Trophoblast cell (in vitro differentiated cells and primary cell): ENCODE data around the gene TMEM256.

Source experiments
- DNase-seq, 2 donors: peaks; one replicate each; pipeline ENCODE4 v3.0.0-alpha.2; 2016
- H2AFZ ChIP-seq: 2 replicates; pipeline ENCODE4 v1.6.1; 2013; ENCODE audit warnings: low read length, moderate library complexity, mild to moderate bottlenecking; ENCODE audit not compliant: insufficient read depth, poor library complexity
- H2AK5ac ChIP-seq: 2 replicates; pipeline ENCODE4 v1.6.1; 2013; ENCODE audit warnings: mild to moderate bottlenecking, low read length
- H2BK120ac ChIP-seq: 2 replicates; pipeline ENCODE4 v1.6.1; 2013; ENCODE audit warnings: low read length, mild to moderate bottlenecking, moderate library complexity; ENCODE audit not compliant: insufficient read depth, poor library complexity
- H2BK12ac ChIP-seq: 2 replicates; pipeline ENCODE4 v1.6.1; 2013; ENCODE audit warnings: mild to moderate bottlenecking, low read length, moderate library complexity
- H2BK5ac ChIP-seq: 2 replicates; pipeline ENCODE4 v1.6.1; 2013; ENCODE audit warnings: low read length, low read depth, moderate library complexity, mild to moderate bottlenecking; ENCODE audit not compliant: poor library complexity
- H3K14ac ChIP-seq: 2 replicates; pipeline ENCODE4 v1.6.1; 2013; ENCODE audit warnings: mild to moderate bottlenecking, low read length
- H3K18ac ChIP-seq: 2 replicates; pipeline ENCODE4 v1.6.1; 2013; ENCODE audit warnings: mild to moderate bottlenecking, low read length
- H3K23ac ChIP-seq: 2 replicates; pipeline ENCODE4 v1.6.1; 2013; ENCODE audit warnings: low read length
- H3K27ac ChIP-seq: 2 replicates; pipeline ENCODE4 v1.5.1; 2013; ENCODE audit warnings: low read depth, mild to moderate bottlenecking, inconsistent platforms, low read length, moderate library complexity
- H3K27me3 ChIP-seq: 2 replicates; pipeline ENCODE4 v1.6.1; 2013; ENCODE audit warnings: inconsistent platforms, mild to moderate bottlenecking, low read length, moderate library complexity; ENCODE audit not compliant: insufficient read depth
- H3K36me3 ChIP-seq, 2 experiments: 1 replicate in 1 of 2; 2 replicates in 1 of 2; pipeline ENCODE4 v1.6.1; 2013; ENCODE audit warnings: low read length in 2 of 2, mild to moderate bottlenecking in 2 of 2, moderate library complexity in 1 of 2; ENCODE audit not compliant: insufficient read depth in 2 of 2, control insufficient read depth in 1 of 2
- H3K4ac ChIP-seq: 2 replicates; pipeline ENCODE4 v1.6.1; 2013; ENCODE audit warnings: low read depth, mild to moderate bottlenecking, low read length, moderate library complexity
- H3K4me1 ChIP-seq, 2 experiments: 1 replicate in 1 of 2; 2 replicates in 1 of 2; pipeline ENCODE4 v1.6.1; 2013; ENCODE audit warnings: low read length in 2 of 2, mild to moderate bottlenecking in 2 of 2, moderate library complexity in 1 of 2; ENCODE audit not compliant: insufficient read depth in 2 of 2, control insufficient read depth in 1 of 2
- H3K4me2 ChIP-seq: 2 replicates; pipeline ENCODE4 v1.6.1; 2013; ENCODE audit warnings: inconsistent platforms, mild to moderate bottlenecking, low read length, moderate library complexity
- H3K4me3 ChIP-seq: 2 replicates; pipeline ENCODE4 v1.5.1; 2013; ENCODE audit warnings: mild to moderate bottlenecking, low read depth, low read length, inconsistent platforms
- H3K79me1 ChIP-seq: one replicate; pipeline ENCODE4 v1.6.1; 2013; ENCODE audit warnings: low read length
- H3K79me2 ChIP-seq: 2 replicates; pipeline ENCODE4 v1.6.1; 2013; ENCODE audit warnings: low read length, mild to moderate bottlenecking; ENCODE audit not compliant: control insufficient read depth, insufficient read depth, poor library complexity
- H3K9ac ChIP-seq: 2 replicates; pipeline ENCODE4 v1.6.1; 2013; ENCODE audit warnings: mild to moderate bottlenecking, low read length
- H3K9me3 ChIP-seq: 2 replicates; pipeline ENCODE4 v1.6.1; 2013; ENCODE audit warnings: low read depth, mild to moderate bottlenecking, control low read depth, inconsistent platforms, low read length; ENCODE audit not compliant: insufficient read depth
- H4K12ac ChIP-seq: 2 replicates; pipeline ENCODE4 v1.6.1; 2013; ENCODE audit warnings: low read depth, mild to moderate bottlenecking, low read length, moderate library complexity
- H4K8ac ChIP-seq: 2 replicates; pipeline ENCODE4 v1.6.1; 2013; ENCODE audit warnings: low read depth, mild to moderate bottlenecking, low read length, moderate library complexity
- H4K91ac ChIP-seq: one replicate; pipeline ENCODE4 v1.6.1; 2013; ENCODE audit warnings: low read depth, mild to moderate bottlenecking, low read length, moderate library complexity
- WGBS: extraction: QIAGEN DNeasy Blood & Tissue Kit; methylation state at CpG from one replicate; pipeline ENCODE4 v1.1.7; 2013; ENCODE audit warnings: missing lambda C conversion rate; ENCODE audit not compliant: insufficient read length, insufficient coverage; ENCODE audit errors: extremely low coverage; 5-methylcytosine and 5-hydroxymethylcytosine counted together

The TMEM256 gene

GRCh38 chr17:7389924-7390910, 13.7 kb downstream of the TMEM256 start:
- Histone ChIP-seq H3K79me2 (peaks cover 12% of the 10 kb centered on the region), H2BK5ac (no peak overlapping the region), H2BK12ac (no peak overlapping the region), H3K9me3 (no peaks in the 10 kb centered on the region), H3K27me3 (no peaks in the 10 kb centered on the region), H3K79me1 (peaks cover 17% of the 10 kb centered on the region), H4K91ac (no peak overlapping the region), H4K8ac (no peak overlapping the region), H3K4ac (no peak overlapping the region), H3K4me1 (peaks cover 11 to 12% of the 10 kb centered on the region in 2 experiments), H3K4me2 (no peak overlapping the region), H3K18ac (no peak overlapping the region), H2AFZ (no peak overlapping the region), H4K12ac (no peak overlapping the region), H3K14ac (no peak overlapping the region), H3K23ac (no peak overlapping the region), H3K4me3 (no peak overlapping the region), H3K36me3 (peaks cover 52 to 56% of the 10 kb centered on the region in 2 experiments), H2BK120ac (no peak overlapping the region), H3K9ac (no peak overlapping the region), H3K27ac (no peak overlapping the region), H2AK5ac (no peak overlapping the region)
- WGBS: no CpG with 5 or more reads among the region's 19 CpGs
- no peak for DNase-seq

- H3K14ac ChIP-seq: no peak overlapping the region
- no peak overlapping the region for H2AFZ ChIP-seq
- no peak overlapping the region for H3K4me2 ChIP-seq
- no peak overlapping the region for H2BK12ac ChIP-seq
- H3K36me3 ChIP-seq: peaks cover 56 to 58% of the 10 kb centered on the region in 2 experiments
- no peak overlapping the region for H3K4ac ChIP-seq
- H3K9ac ChIP-seq: no peak overlapping the region
- H3K23ac ChIP-seq: no peak overlapping the region
- no peak overlapping the region for H2AK5ac ChIP-seq
- no peaks in the 10 kb centered on the region for H3K27me3 ChIP-seq
- H4K8ac ChIP-seq: no peak overlapping the region
- no peak overlapping the region for H3K4me3 ChIP-seq
- peaks cover 12 to 15% of the 10 kb centered on the region in 2 experiments for H3K4me1 ChIP-seq
- H3K79me2 ChIP-seq: peaks cover 5% of the 10 kb centered on the region
- peaks cover 6% of the 10 kb centered on the region for H3K79me1 ChIP-seq
- no peak overlapping the region for H2BK5ac ChIP-seq
- H3K9me3 ChIP-seq: no peaks in the 10 kb centered on the region
- DNase-seq: no peak
- H3K27ac ChIP-seq: no peak overlapping the region
- no peak overlapping the region for H2BK120ac ChIP-seq
- H3K18ac ChIP-seq: no peak overlapping the region
- no CpG with 5 or more reads among the region's 10 CpGs for WGBS
- H4K91ac ChIP-seq: no peak overlapping the region
- H4K12ac ChIP-seq: no peak overlapping the region
These were observed 15.0 kb downstream of the TMEM256 start for GRCh38 chr17:7388856-7389255.

- H3K18ac ChIP-seq: no peak overlapping the region
- no peak for DNase-seq
- H3K4me2 ChIP-seq: peak overlapping the region; percentile 66
- no peak overlapping the region for H3K9ac ChIP-seq
- H3K23ac ChIP-seq: no peak overlapping the region
- no peak overlapping the region for H4K12ac ChIP-seq
- H2BK12ac ChIP-seq: no peak overlapping the region
- H4K91ac ChIP-seq: no peak overlapping the region
- no peak overlapping the region for H3K14ac ChIP-seq
- H3K79me1 ChIP-seq: peaks cover 7% of the 10 kb centered on the region
- H3K4me1 ChIP-seq: peaks cover 24 to 25% of the 10 kb centered on the region in 2 experiments
- no peak overlapping the region for H4K8ac ChIP-seq
- H3K36me3 ChIP-seq: peaks cover 30 to 39% of the 10 kb centered on the region in 2 experiments
- H3K79me2 ChIP-seq: no peaks in the 10 kb centered on the region
- H2BK120ac ChIP-seq: no peak overlapping the region
- no peak overlapping the region for H2AK5ac ChIP-seq
- H3K9me3 ChIP-seq: peaks cover 4% of the 10 kb centered on the region
- no CpG with 5 or more reads among the region's 23 CpGs for WGBS
- no peak overlapping the region for H3K4ac ChIP-seq
- H3K27me3 ChIP-seq: no peaks in the 10 kb centered on the region
- no peak overlapping the region for H3K27ac ChIP-seq
- no peak overlapping the region for H2BK5ac ChIP-seq
- no peak overlapping the region for H3K4me3 ChIP-seq
- H2AFZ ChIP-seq: no peak overlapping the region
These were observed 19.3 kb downstream of the TMEM256 start for GRCh38 chr17:7384489-7385081.

GRCh38 chr17:7383742-7384488, 20.0 kb downstream of the TMEM256 start:
- peaks cover 4% of the 10 kb centered on the region for H3K9me3 ChIP-seq
- peaks cover 7% of the 10 kb centered on the region for H3K79me1 ChIP-seq
- no peaks in the 10 kb centered on the region for H3K27me3 ChIP-seq
- H3K18ac ChIP-seq: no peak overlapping the region
- peaks cover 24 to 25% of the 10 kb centered on the region in 2 experiments for H3K4me1 ChIP-seq
- no peak overlapping the region for H3K27ac ChIP-seq
- H4K91ac ChIP-seq: no peak overlapping the region
- WGBS: no CpG with 5 or more reads among the region's 65 CpGs
- no peak overlapping the region for H3K4ac ChIP-seq
- no peak overlapping the region for H3K23ac ChIP-seq
- peak overlapping the region; percentile 22 for H4K12ac ChIP-seq
- no peak overlapping the region for H2BK120ac ChIP-seq
- no peak overlapping the region for H4K8ac ChIP-seq
- no peak overlapping the region for H2BK12ac ChIP-seq
- H3K14ac ChIP-seq: no peak overlapping the region
- no peak overlapping the region for H2AK5ac ChIP-seq
- H3K4me3 ChIP-seq: peak overlapping the region; percentile 51
- peaks cover 24 to 33% of the 10 kb centered on the region in 2 experiments for H3K36me3 ChIP-seq
- H3K79me2 ChIP-seq: no peaks in the 10 kb centered on the region
- H2BK5ac ChIP-seq: no peak overlapping the region
- H3K4me2 ChIP-seq: peak overlapping the region; percentile 66
- no peak overlapping the region for H2AFZ ChIP-seq
- DNase-seq: peak; percentile 56 to 75
- no peak overlapping the region for H3K9ac ChIP-seq
